Progenitor cell of endocrine pancreas (in vitro differentiated cells): ENCODE measurements around the gene DAZAP1. TPM values are rescaled to one million over a fixed set of nuclear protein-coding genes. Genes with fewer than 3 reads are reported as not detected.

Experiments used
- DNase-seq: peaks from one replicate; pipeline ENCODE4 v3.0.0; 2021; ENCODE audit warnings: low spot score; ENCODE audit not compliant: unreplicated experiment
- H3K27ac Mint-ChIP-seq: 2 replicates; pipeline ENCODE4 v1.8.0; 2021; ENCODE audit warnings: mild to moderate bottlenecking, moderate library complexity, mixed read lengths
- H3K27me3 Mint-ChIP-seq: 2 replicates; pipeline ENCODE4 v1.8.0; 2021; ENCODE audit warnings: mixed read lengths
- H3K36me3 Mint-ChIP-seq: 2 replicates; pipeline ENCODE4 v1.8.0; 2022; ENCODE audit warnings: mixed read lengths; ENCODE audit not compliant: insufficient read depth
- H3K4me1 Mint-ChIP-seq: 2 replicates; pipeline ENCODE4 v1.8.0; 2021; ENCODE audit warnings: low read depth, mixed read lengths
- H3K4me3 Mint-ChIP-seq: 2 replicates; pipeline ENCODE4 v1.8.0; 2021; ENCODE audit warnings: low read depth, mild to moderate bottlenecking, moderate library complexity, mixed read lengths
- H3K9me3 Mint-ChIP-seq: 2 replicates; pipeline ENCODE4 v1.8.0; 2021; ENCODE audit warnings: low read depth, mixed read lengths
- CTCF ChIP-seq: fragments of 200-600 bp; sonication (generic); IDR thresholded peaks from one replicate; pipeline ENCODE4 v1.5.0; 2021; ENCODE audit warnings: antibody characterized with exemption, mild to moderate bottlenecking; ENCODE audit not compliant: unreplicated experiment
- total RNA-seq: library from RNA; stranded (reverse); gene quantifications from 2 replicates; pipeline ENCODE4 v1.2.1, GENCODE V29; 2021

Gene DAZAP1
- total RNA-seq, 1 donor from 2014 or later, result 131 TPM

GRCh38 chr19:1455336-1456120 lies 48.1 kb downstream of the DAZAP1 start:
- H3K4me1 Mint-ChIP-seq, result no peaks in the 10 kb centered on the region
- peaks cover 45% of the 10 kb centered on the region for H3K27me3 Mint-ChIP-seq
- DNase-seq, result no peak
- peaks cover 2% of the 10 kb centered on the region for H3K36me3 Mint-ChIP-seq
- no peak overlapping the region for H3K4me3 Mint-ChIP-seq
- TF ChIP-seq CTCF, result no peak
- no peaks in the 10 kb centered on the region for H3K9me3 Mint-ChIP-seq
- H3K27ac Mint-ChIP-seq, result no peak overlapping the region

- no peak overlapping the region for H3K4me3 Mint-ChIP-seq
- H3K27me3 Mint-ChIP-seq, result peaks cover 37% of the 10 kb centered on the region
- peaks cover 2% of the 10 kb centered on the region for H3K36me3 Mint-ChIP-seq
- no peak for DNase-seq
- H3K27ac Mint-ChIP-seq, result no peak overlapping the region
- no peaks in the 10 kb centered on the region for H3K4me1 Mint-ChIP-seq
- H3K9me3 Mint-ChIP-seq, result no peaks in the 10 kb centered on the region
- no peak for TF ChIP-seq CTCF
These were observed 48.9 kb downstream of the DAZAP1 start for GRCh38 chr19:1456121-1456900.

DNA sequence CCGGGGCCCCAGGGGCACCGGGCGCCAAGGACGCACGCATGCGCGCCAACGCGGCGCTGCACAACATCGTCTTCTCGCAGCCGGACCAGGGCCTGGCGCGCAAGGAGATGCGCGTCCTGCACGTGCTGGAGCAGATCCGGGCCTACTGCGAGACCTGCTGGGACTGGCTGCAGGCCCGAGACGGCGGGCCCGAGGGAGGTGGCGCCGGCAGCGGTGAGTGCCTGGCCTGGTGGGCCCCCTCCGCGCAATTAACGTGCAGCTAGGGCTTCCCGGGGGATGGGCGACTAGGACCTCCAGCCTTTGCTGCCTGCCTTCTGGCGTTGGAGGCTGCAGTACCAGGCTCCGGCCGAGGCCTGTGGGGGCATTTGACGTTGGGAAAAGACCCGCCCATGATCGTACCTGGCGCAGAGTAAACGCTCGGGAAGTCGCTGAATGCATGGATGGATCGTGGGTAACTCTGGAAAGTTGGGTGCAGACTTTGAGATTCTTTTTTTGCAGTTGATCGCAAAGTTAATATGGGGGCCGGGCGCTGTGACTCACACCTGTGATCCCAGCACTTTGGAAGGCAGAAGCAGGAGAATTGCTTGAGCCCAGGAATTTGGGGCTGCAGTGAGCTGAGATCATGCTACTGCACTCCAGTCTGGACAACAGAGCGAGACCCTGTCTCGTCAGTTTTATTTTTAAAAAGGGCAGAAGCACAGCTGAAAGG lies 49.8 kb downstream of the DAZAP1 start:
- H3K27ac Mint-ChIP-seq, result no peak overlapping the region
- H3K36me3 Mint-ChIP-seq, result peaks cover 2% of the 10 kb centered on the region
- H3K4me3 Mint-ChIP-seq, result no peak overlapping the region
- no peaks in the 10 kb centered on the region for H3K4me1 Mint-ChIP-seq
- peak; percentile 30 for TF ChIP-seq CTCF
- no peak for DNase-seq
- peaks cover 37% of the 10 kb centered on the region for H3K27me3 Mint-ChIP-seq
- no peaks in the 10 kb centered on the region for H3K9me3 Mint-ChIP-seq

DNA sequence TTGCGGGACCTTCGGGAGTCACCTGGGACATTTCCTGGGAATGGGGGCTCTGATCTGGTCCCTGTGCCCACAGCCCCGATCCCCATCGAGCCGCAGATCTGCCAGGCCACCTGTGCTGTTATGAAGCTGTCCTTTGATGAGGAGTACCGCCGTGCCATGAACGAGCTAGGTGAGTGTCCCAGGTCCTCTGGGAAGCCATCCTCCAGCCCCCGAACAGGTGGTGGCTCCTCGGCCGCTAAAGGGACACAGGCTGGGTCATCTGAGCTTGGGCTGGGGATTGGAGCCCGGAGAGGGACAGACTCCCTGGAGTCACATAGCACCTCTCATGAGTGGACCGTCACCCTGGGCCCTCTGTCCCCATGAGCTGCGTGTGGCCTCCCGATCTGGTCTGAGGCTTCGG lies 50.5 kb downstream of the DAZAP1 start:
- no peak for TF ChIP-seq CTCF
- peaks cover 36% of the 10 kb centered on the region for H3K27me3 Mint-ChIP-seq
- H3K9me3 Mint-ChIP-seq, result no peaks in the 10 kb centered on the region
- H3K27ac Mint-ChIP-seq, result no peak overlapping the region
- DNase-seq, result no peak
- H3K4me1 Mint-ChIP-seq, result no peaks in the 10 kb centered on the region
- peaks cover 2% of the 10 kb centered on the region for H3K36me3 Mint-ChIP-seq
- H3K4me3 Mint-ChIP-seq, result no peak overlapping the region

DNA sequence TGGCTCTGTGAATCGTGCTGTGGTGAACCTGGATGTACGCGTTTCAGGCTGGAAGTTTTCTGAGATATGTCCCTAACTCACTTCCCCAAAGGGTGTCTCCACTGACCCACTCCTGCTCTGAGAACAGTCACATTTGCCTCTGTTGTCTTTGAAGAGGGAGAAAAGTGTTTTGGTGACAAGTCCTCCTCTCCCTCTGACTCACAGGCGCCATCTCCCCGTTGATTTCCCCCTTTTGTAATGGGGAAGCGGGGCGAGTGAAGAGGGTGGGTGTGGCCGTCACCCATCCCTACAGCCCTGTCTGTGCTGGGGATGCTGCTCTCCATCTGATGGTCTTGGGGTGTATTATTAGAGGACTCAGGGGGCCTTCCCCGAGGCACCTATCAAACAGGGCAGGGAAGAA lies 52.1 kb downstream of the DAZAP1 start:
- H3K27me3 Mint-ChIP-seq, result peaks cover 29% of the 10 kb centered on the region
- H3K9me3 Mint-ChIP-seq, result no peaks in the 10 kb centered on the region
- no peak overlapping the region for H3K4me3 Mint-ChIP-seq
- DNase-seq, result no peak
- no peaks in the 10 kb centered on the region for H3K4me1 Mint-ChIP-seq
- no peak for TF ChIP-seq CTCF
- H3K36me3 Mint-ChIP-seq, result peaks cover 2% of the 10 kb centered on the region
- H3K27ac Mint-ChIP-seq, result no peak overlapping the region
